ENCODE data around the gene OPN4.

- TF ChIP-seq EZH2 (IDR thresholded peaks at IDR 0.05; ENCODE audit: insufficient read depth, poor library complexity, severe bottlenecking) (no peak), EZH2phosphoT487 (IDR thresholded peaks at IDR 0.05; ENCODE audit: insufficient read depth, low read depth) (no peak)
These were observed 22.1 kb upstream of the OPN4 start for GRCh38 chr10:86632009-86632800.
